HepG2 (cell line): ENCODE measurements around the gene RBM41. TPM values are rescaled to one million over a fixed set of nuclear protein-coding genes. Genes with fewer than 3 reads are reported as not detected.

Experiments
- BHLHE40 ChIP-seq: IDR thresholded peaks from 2 replicates; pipeline ENCODE4 v1.6.1; 2011; ENCODE audit warnings: low read length, improper control_type of control experiment
- MTA3 ChIP-seq: sonication (generic); formaldehyde crosslinking; IDR thresholded peaks from 2 replicates; pipeline ENCODE4 v1.4.0; 2020; ENCODE audit warnings: missing genetic modification reagents
- PHB2 ChIP-seq: fragments of 450-650 bp; IDR thresholded peaks from 2 replicates; pipeline ENCODE4 v1.6.1; 2018; ENCODE audit not compliant: partially characterized antibody
- ZFP36L2 ChIP-seq: sonication (generic); formaldehyde crosslinking; IDR thresholded peaks from 2 replicates; pipeline ENCODE4 v1.4.0; 2020; ENCODE audit warnings: missing genetic modification reagents
- ZNF18 ChIP-seq: sonication (generic); formaldehyde crosslinking; IDR thresholded peaks from 2 replicates; pipeline ENCODE4 v1.8.0; 2022; ENCODE audit warnings: mild to moderate bottlenecking, missing genetic modification reagents; ENCODE audit not compliant: insufficient replicate concordance
- ZNF260 ChIP-seq: sonication (generic); formaldehyde crosslinking; IDR thresholded peaks from 2 replicates; pipeline ENCODE4 v1.4.0; 2020; ENCODE audit warnings: missing genetic modification reagents, low read depth, mild to moderate bottlenecking, borderline replicate concordance
- ZNF431 ChIP-seq: sonication (generic); formaldehyde crosslinking; IDR thresholded peaks from 2 replicates; pipeline ENCODE4 v1.9.0; 2022; ENCODE audit warnings: missing genetic modification reagents, low read depth, mild to moderate bottlenecking, borderline replicate concordance
- ZNF709 ChIP-seq: sonication (generic); formaldehyde crosslinking; IDR thresholded peaks from 2 replicates; pipeline ENCODE4 v1.5.0; 2020; ENCODE audit warnings: mild to moderate bottlenecking, missing genetic modification reagents
- ZNF839 ChIP-seq: sonication (generic); formaldehyde crosslinking; IDR thresholded peaks from 2 replicates; pipeline ENCODE4 v1.4.0; 2020; ENCODE audit warnings: missing genetic modification reagents, mild to moderate bottlenecking, borderline replicate concordance
- ZSCAN22 ChIP-seq: sonication (generic); formaldehyde crosslinking; IDR thresholded peaks from 2 replicates; pipeline ENCODE4 v1.4.0; 2020; ENCODE audit warnings: mild to moderate bottlenecking, missing genetic modification reagents
- polyA plus RNA-seq, 8 experiments: library from polyadenylated mRNA; depleted of rRNA in 3 of 8; stranded (reverse) in 7 of 8; unstranded in 1 of 8; fragments of >200 nt; fragmentation: Illumina TruSeq in 4 of 8; extraction: Trizol in 4 of 8; gene quantifications; 2 replicates each; pipeline versions ENCODE4 v1.2.1 to v1.2.3, GENCODE V29; 2011 to 2016; ENCODE audit warnings: low read depth in 4 of 8, missing spikeins in 1 of 8, mixed read lengths in 1 of 8; ENCODE audit not compliant: insufficient read depth in 1 of 8
- total RNA-seq, 5 experiments: library from RNA; depleted of rRNA; stranded (reverse); fragments of >200 nt; fragmentation: Illumina TruSeq; extraction: Trizol; gene quantifications; 2 replicates each; pipeline ENCODE4 v1.2.3, GENCODE V29; 2016; ENCODE audit warnings: low read depth in 1 of 5
- TF ChIP-seq, protein P1 (sequence below), 2 experiments: IDR thresholded peaks; 2 replicates each; pipeline ENCODE4 v1.6.1; 2011 to 2012; ENCODE audit warnings: low read length in 2 of 2, borderline replicate concordance in 1 of 2, low read depth in 1 of 2, mild to moderate bottlenecking in 1 of 2, moderate library complexity in 1 of 2
- TF ChIP-seq, protein P2 (sequence below): sonication (generic); formaldehyde crosslinking; IDR thresholded peaks from 2 replicates; pipeline ENCODE4 v1.8.0; 2022; ENCODE audit warnings: mild to moderate bottlenecking, missing genetic modification reagents, moderate library complexity

Gene RBM41
- total and polyA plus RNA-seq, 2 of the 13 experiments (the other 11 are each of a cell fraction or from before 2014, with no cell fraction given), result 6.5 to 15.4 TPM

DNA sequence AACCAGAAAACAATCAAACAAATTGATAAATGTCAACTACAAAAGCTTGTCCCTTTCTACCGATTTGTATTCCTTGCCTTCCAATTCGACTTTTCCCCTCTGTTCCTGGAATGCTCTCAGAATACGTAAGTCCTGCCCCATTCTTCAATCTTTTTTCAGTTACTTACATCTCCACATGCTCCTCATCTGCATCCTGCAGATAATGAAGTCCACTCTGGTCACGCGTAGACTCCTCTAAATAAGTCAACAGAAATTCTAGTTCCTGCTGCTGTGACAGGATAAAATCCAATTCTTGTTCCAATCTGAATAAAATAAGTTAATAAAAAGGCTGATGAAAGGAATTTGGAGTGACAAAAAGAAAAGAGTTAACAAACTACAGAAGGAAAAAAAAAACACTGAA is 34.4 kb upstream of the RBM41 start (continued):
- TF ChIP-seq ZNF260 (CRISPR knock-in tag) (no peak), MTA3 (CRISPR knock-in tag) (no peak), PHB2 (no peak), ZFP36L2 (CRISPR knock-in tag) (no peak), ZNF18 (CRISPR knock-in tag) (no peak), ZNF709 (no peak), BHLHE40 (no peak), ZSCAN22 (CRISPR knock-in tag) (no peak), ZNF839 (CRISPR knock-in tag) (no peak), ZNF431 (CRISPR knock-in tag) (no peak)
- TF ChIP-seq, protein P1, sequence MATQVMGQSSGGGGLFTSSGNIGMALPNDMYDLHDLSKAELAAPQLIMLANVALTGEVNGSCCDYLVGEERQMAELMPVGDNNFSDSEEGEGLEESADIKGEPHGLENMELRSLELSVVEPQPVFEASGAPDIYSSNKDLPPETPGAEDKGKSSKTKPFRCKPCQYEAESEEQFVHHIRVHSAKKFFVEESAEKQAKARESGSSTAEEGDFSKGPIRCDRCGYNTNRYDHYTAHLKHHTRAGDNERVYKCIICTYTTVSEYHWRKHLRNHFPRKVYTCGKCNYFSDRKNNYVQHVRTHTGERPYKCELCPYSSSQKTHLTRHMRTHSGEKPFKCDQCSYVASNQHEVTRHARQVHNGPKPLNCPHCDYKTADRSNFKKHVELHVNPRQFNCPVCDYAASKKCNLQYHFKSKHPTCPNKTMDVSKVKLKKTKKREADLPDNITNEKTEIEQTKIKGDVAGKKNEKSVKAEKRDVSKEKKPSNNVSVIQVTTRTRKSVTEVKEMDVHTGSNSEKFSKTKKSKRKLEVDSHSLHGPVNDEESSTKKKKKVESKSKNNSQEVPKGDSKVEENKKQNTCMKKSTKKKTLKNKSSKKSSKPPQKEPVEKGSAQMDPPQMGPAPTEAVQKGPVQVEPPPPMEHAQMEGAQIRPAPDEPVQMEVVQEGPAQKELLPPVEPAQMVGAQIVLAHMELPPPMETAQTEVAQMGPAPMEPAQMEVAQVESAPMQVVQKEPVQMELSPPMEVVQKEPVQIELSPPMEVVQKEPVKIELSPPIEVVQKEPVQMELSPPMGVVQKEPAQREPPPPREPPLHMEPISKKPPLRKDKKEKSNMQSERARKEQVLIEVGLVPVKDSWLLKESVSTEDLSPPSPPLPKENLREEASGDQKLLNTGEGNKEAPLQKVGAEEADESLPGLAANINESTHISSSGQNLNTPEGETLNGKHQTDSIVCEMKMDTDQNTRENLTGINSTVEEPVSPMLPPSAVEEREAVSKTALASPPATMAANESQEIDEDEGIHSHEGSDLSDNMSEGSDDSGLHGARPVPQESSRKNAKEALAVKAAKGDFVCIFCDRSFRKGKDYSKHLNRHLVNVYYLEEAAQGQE (IDR thresholded peaks at IDR 0.05; ENCODE audit: borderline replicate concordance in 1 of 2, low read depth in 1 of 2, low read length in 2 of 2), result no peak
- TF ChIP-seq, protein P2, sequence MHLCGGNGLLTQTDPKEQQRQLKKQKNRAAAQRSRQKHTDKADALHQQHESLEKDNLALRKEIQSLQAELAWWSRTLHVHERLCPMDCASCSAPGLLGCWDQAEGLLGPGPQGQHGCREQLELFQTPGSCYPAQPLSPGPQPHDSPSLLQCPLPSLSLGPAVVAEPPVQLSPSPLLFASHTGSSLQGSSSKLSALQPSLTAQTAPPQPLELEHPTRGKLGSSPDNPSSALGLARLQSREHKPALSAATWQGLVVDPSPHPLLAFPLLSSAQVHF, result no peak
